ENCODE data around the gene UBXN10.

- TF ChIP-seq POLR2AphosphoS5 (IDR thresholded peaks at IDR 0.05): no peak
- no peak for TF ChIP-seq CTCF (IDR thresholded peaks at IDR 0.05)
- no peak for TF ChIP-seq POLR2A (IDR thresholded peaks at IDR 0.05; ENCODE audit: low read depth)
- no peak for TF ChIP-seq EP300 (IDR thresholded peaks at IDR 0.05)
Observed at GRCh38 chr1:20190256-20191160, 4.6 kb downstream of the UBXN10 start.

Data from esophagus muscularis mucosa (tissue), 4 donors.